Amygdala (tissue), 56 donors: Measurements from ENCODE around the gene CYP27A1.
"Not testable (repeated sequence)": the region's sequence is repeated elsewhere in the genome, so short reads cannot be mapped to it uniquely, and the experiment has no call there.

Experiments
- DNase-seq, 56 donors: peaks; one replicate each; lab custom pipeline; 2025; lab: John Stamatoyannopoulos, UW

Gene CYP27A1

DNA sequence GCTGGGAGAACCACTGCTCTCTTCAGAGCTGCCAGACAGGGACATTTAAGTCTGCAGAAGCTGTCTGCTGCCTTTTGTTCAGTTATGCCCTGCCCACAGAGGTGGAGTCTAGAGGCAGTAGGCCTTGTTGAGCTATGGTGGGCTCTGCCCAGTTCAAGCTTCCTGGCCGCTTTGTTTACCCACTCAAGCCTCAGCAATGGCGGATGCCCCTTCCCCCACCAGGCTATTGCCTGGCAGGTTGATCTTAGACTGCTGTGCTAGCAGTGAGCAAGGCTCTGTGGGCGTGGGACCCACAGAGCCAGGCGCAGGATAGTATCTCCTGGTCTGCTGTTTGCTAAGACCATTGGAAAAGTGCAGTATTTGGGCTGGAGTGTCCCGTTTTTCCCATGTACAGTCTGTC lies 9.2 kb upstream of the CYP27A1 start:
- DNase-seq = not testable (repeated sequence)

DNA sequence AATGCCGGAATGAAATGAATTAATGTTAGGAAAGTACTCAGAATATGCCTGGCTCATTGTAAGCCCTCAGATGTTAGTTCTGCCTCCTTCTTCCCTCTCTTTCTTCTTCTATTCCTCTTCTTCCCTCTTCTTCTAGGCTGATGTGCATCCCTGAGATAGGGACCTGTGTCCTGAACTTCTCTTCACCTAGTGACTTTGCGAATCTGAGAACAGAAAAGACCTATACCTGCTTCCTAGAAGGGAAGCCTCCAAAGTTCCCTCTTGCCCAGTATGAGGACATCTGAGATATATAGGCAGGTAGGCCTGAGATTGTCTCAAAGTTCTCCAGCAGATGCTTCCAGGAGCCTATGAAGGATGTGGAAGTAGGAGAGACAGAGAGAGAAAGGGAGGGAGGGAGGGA lies 8.1 kb upstream of the CYP27A1 start:
- DNase-seq = no peak

- no peak for DNase-seq
Measured at GRCh38 chr2:218776488-218776887, 5.5 kb upstream of the CYP27A1 start.

DNA sequence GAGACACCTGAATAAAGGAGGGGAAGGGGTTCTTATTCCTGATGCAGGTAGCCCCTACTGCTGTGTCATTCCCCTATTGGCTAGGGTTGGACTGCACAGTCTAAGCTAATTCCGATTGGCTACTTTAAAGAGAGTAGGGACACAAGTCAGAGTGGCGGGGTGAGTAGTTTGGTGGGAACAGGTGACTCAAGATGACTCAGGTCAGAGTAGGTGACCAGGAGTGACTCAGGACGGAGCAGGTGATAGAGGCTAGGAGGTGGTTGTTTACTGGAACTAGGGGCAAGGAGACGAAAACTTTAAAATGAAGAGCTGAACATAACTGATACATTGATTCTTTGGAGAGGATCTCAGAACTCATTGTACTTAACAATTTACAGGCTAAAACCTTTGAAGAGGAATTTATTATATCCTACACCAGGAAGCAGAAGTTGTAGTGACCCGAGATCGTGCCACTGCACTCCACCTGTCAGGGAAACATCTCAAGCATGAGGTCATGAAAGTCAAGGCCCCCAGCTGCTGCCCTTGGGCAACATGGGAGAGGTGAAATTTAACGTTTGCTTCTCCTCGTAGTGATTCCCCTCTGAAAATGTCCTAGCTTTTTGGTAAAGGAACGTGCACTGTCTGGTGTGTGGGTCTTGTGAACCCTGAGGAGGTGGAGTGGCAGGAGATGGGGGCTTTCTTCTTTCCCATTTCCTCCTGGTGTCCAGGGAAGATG lies 4.5 kb upstream of the CYP27A1 start:
- DNase-seq = no peak

DNA sequence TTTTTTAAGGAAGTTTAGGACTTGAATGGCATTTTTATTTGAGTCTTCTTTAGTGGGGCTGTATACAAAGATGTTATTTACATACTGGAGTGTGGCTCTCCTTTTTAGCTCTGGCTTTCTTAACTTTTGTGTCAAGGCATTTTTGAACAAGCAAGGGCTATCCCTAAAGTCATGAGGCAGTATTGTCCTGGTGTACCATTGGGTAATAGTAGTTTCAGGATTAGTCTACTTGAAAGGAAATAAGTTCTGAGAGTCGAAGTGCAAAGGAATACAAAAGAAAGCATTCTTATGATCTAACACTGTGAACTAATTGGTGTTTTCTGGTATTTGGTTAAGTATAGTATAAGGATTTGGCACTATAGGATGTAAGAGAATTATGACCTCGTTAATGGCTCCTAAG lies 1.9 kb upstream of the CYP27A1 start:
- DNase-seq = no peak

DNA sequence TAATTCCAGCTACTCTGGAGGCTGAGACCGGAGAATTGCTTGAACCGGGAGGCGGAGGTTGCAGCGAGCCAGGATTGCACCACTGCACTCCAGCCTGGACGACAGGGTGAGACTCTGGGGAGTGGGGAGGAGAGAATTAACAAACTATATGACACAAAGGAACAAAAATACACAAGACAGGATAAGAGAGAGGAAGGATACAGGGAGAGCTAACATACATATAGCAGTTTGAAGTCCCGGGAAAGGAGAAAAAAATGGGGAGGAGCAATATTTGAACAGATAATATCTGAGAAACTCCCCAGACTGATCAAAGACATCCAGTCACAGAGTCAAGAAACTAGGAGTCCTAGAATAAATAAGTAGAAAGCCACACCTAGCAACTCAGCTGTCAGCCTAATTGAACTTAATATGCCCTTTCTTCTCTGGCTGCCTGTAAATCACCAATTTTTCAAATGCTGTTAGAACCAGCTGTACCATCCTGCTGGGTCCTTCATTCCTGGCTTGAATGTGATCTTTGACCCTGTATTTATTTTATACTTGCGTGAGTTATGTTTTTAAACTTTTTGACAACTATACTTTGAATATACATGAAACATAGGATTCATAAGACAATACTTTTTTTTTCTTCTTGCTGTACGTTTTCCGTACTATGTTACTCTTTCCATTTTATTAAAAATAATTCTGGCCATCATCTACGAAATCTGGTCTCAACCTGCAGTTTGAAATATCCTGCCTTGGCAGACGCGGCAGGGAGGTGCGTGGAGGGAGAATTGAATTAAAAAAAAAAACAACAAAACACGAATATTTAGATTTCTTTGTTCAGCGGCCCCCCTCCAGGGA lies 876 bp upstream of the CYP27A1 start:
- peak in 1 of 56 donors; percentile 1 for DNase-seq

GRCh38 chr2:218782528-218782844 lies 539 bp downstream of the CYP27A1 start:
- peak in 3 of 56 donors; percentile 24 to 49 (median 28) for DNase-seq

DNA sequence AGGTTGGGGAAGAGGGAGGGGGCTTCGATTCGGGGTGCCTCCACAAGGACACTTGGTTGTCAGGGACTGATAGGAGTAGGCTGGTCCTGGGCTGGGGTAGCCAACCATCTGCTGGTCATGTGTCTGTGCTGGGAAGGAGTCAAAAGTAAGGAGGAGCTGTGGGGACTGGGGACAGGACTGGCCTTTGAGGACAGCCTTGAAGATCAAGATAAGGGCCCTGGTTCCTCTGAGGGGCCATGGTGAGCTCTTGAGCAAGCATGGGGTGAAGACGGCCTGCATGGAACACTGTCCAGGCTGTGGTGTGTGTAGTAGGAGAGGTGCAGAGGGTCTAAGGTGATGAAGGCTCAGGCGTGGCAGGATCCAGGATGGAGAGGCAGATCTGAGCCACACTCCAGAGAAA lies 1.7 kb downstream of the CYP27A1 start:
- no peak for DNase-seq

GRCh38 chr2:218785103-218785502 lies 3.2 kb downstream of the CYP27A1 start:
- no peak for DNase-seq

GRCh38 chr2:218786133-218786532 lies 4.2 kb downstream of the CYP27A1 start:
- no peak for DNase-seq

- no peak for DNase-seq
Measured at GRCh38 chr2:218788529-218789255, 6.7 kb downstream of the CYP27A1 start.

DNA sequence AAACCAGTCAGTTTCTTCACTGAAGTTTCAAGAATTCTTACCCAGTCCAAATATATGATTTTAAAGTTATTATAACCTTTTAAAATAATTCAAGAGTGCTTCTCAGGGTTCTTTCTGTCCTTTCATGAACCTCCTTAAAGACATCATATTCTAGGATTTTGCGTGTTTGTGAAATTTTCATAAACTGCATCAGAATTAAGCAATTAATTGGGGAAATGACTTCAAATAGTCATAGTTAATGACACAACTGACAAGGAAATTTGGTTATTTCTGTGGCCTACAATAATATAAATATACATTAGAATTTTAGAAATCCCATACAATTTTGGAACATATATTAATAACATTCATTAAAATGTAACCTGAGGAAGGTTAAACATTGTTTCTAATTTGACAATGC lies 10.5 kb downstream of the CYP27A1 start:
- no peak for DNase-seq

GRCh38 chr2:218796691-218797090 lies 14.7 kb downstream of the CYP27A1 start:
- DNase-seq = no peak

GRCh38 chr2:218798767-218799504 lies 17.0 kb downstream of the CYP27A1 start:
- DNase-seq = no peak

DNA sequence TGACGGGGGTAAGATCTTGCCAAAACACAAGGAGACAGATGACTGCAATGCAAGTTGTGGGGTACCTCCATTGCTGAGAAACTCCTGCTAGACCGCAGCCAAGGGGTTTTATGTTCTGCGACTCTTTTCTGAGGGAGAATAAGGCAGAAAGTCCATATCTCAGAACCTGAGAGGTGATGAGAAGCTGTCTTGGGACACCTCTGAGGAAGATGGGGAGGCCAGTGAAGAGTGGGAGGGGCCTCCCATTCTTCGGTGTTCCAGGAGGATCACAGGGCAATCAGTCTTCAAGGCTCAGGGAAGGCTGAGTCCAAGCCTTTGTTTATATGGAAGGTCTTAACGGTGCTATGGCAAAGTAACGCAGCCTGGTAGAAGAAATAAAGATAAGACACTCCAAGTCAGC lies 18.0 kb downstream of the CYP27A1 start:
- DNase-seq = no peak

GRCh38 chr2:218802386-218802994 lies 20.5 kb downstream of the CYP27A1 start:
- no peak for DNase-seq

DNA sequence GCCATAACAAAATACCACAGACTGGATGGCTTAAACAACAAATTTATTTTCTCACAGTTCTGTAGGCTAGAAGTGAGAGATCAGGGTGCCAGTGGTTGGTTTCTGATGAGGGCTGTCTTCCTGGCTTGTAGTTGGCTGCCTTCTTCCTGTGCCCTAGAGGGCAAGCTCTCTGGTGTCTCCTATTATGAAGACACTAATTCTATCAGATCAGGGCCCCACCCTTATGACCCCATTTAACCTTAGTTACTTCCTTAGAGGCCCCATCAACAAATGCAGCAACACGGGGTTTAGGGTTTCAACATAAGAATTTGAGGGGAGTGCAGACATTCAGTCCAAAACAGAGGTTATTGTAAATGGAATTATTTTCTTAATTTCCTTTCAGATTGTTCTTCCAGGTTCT lies 22.9 kb downstream of the CYP27A1 start:
- no peak for DNase-seq

GRCh38 chr2:218805627-218806026 lies 23.7 kb downstream of the CYP27A1 start:
- DNase-seq = no peak

GRCh38 chr2:218806346-218806978 lies 24.5 kb downstream of the CYP27A1 start:
- peak in 1 of 56 donors; percentile 18 for DNase-seq

GRCh38 chr2:218807626-218808025 lies 25.7 kb downstream of the CYP27A1 start:
- DNase-seq = no peak
